Measurements from ENCODE around the gene P2RY13. TPM values are rescaled to one million over a fixed set of nuclear protein-coding genes. Genes with fewer than 3 reads are reported as not detected.

The P2RY13 gene
- not detected in 5 replicates for total RNA-seq (2022; extraction: Qiagen RNA extraction)

DNA sequence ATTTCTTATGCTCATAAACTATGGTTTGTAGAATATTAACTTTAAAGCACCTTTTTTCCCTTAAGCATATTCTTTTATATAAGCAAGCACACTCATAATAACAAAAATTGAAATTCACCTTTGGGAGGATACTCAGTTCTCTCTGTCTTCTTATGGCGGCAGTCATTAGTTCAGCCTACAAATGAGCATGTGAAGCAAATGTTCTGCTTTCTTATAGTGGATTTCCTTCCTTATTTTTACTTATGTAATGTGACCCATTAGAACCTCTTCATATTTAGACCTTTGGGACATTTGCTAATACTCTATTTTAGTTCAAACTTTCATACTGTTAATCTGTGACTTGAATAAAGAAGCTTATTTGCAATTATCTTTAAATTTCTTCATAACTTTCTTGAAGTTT, at the start of gene P2RY13:
Gene P2RY13, minus strand, starts transcription at position 187 of the 400 bp plus-strand sequence. Its CDS starts 21 bp downstream, at position 166.

DNA sequence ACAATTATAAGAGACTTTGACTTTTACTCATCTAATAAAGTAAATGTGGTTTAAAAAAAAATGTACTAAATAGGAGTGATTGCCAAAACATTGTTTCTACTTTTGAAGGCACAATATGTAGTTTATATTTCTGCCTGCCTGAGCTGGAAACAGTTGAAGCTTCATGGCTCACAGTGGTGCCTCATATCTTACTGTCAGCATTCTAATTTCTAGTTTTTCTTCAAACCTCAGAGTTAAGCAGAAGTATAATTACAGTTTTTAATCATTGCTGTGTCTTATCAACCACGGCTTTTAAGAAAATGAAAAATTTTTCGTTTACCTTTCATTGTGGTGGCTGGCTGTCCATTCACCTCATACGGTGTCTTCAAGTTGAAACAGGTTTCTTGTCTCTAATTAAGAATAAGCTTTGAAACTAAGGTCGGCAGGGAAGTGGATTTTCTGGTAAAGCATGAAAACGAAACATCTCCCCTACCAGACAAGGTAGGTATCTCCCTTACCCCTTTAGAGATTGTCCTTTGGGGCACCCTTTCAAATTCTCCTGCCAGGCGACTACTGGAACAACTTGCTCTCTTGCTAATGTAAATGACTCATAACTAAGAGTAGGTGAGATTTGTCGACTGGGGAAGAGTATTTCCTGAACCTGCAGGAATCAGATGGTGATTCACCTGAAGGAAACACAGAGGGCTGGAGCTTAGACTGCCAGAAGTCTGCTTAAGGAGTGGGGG, 12.9 kb downstream of the P2RY13 start, which contains the start of gene GPR87:
Gene GPR87, minus strand, starts transcription at position 554 of the 725 bp plus-strand sequence. CDS start 16,720 bp downstream, outside the sequence.

DNA sequence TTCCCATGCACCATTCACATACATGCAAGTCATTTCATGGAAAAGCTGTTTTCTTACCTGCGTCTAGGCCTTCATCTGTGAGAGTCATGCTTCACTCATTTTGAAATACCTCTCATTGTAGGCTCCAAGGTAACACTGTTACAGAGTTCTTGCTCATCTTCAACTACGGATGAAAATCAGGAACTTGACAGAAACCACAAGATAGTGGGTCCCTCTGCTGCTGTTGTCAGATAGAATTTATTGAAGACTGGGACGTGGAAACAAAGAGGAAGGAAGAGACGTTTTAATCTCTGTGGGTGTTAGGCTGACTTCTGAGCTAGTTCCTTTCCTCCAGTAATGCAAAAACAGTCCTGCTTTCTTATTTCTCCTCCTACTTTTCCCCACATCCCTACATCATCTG, 51.1 kb downstream of the P2RY13 start, which contains the start of gene P2RY14:
Gene P2RY14, minus strand, starts transcription at position 313 of the 400 bp plus-strand sequence. CDS start 64,226 bp downstream, outside the sequence.

Other genes with a start within 250 kb of the P2RY13 start
- gene MED12L, start 243.9 kb downstream of the P2RY13 start, total RNA-seq (2022; extraction: Qiagen RNA extraction) = 0.23 to 1.1 TPM (median 0.49 TPM) in 5 replicates
- gene GPR171, start 126.3 kb downstream of the P2RY13 start, total RNA-seq (2022; extraction: Qiagen RNA extraction) = not detected in 5 replicates
- gene P2RY14, start 51.0 kb downstream of the P2RY13 start, total RNA-seq (2022; extraction: Qiagen RNA extraction) = not detected in 5 replicates
- 2.1 to 2.6 TPM (median 2.3 TPM) in 5 replicates for gene GPR87, start 12.7 kb downstream of the P2RY13 start, total RNA-seq (2022; extraction: Qiagen RNA extraction)
- gene P2RY12, start 55.2 kb upstream of the P2RY13 start, total RNA-seq (2022; extraction: Qiagen RNA extraction) = not detected in 5 replicates
- 0.28 to 0.57 TPM (median 0.35 TPM) in 5 replicates for gene IGSF10, start 131.5 kb upstream of the P2RY13 start, total RNA-seq (2022; extraction: Qiagen RNA extraction)

All from A549 treated with Mapracorat at 1 μM for 4 hours (cell line).